Stomach (tissue), 4 donors: ENCODE measurements around the gene PAK1IP1.

Experiments
- CTCF ChIP-seq, 7 experiments: fragments of 450-650 bp in 4 of 7; fragments of 200-600 bp in 3 of 7; sonication (generic) in 3 of 7; IDR thresholded peaks; one replicate each; pipeline ENCODE4 v1.5.1; 2016 to 2019; ENCODE audit warnings: antibody characterized with exemption in 7 of 7, control low read depth in 2 of 7, mild to moderate bottlenecking in 1 of 7
- POLR2A ChIP-seq, 4 donors: fragments of 450-650 bp; IDR thresholded peaks; one replicate each; pipeline ENCODE4 v1.6.1; 2016; ENCODE audit warnings: antibody characterized with exemption in 4 of 4, control low read depth in 2 of 4, mild to moderate bottlenecking in 1 of 4, moderate library complexity in 1 of 4

GRCh38 chr6:10695086-10695657, 400 bp downstream of the PAK1IP1 start:
- TF ChIP-seq POLR2A (IDR thresholded peaks at IDR 0.05) (no peak), CTCF (IDR thresholded peaks at IDR 0.05) (no peak)
